SK-N-DZ (cell line): ENCODE results near the gene APOA1.

Experiments
- DNase-seq: peaks from one replicate; pipeline ENCODE4 v3.0.0-alpha.2; 2015; ENCODE audit warnings: low spot score

APOA1 gene

DNA sequence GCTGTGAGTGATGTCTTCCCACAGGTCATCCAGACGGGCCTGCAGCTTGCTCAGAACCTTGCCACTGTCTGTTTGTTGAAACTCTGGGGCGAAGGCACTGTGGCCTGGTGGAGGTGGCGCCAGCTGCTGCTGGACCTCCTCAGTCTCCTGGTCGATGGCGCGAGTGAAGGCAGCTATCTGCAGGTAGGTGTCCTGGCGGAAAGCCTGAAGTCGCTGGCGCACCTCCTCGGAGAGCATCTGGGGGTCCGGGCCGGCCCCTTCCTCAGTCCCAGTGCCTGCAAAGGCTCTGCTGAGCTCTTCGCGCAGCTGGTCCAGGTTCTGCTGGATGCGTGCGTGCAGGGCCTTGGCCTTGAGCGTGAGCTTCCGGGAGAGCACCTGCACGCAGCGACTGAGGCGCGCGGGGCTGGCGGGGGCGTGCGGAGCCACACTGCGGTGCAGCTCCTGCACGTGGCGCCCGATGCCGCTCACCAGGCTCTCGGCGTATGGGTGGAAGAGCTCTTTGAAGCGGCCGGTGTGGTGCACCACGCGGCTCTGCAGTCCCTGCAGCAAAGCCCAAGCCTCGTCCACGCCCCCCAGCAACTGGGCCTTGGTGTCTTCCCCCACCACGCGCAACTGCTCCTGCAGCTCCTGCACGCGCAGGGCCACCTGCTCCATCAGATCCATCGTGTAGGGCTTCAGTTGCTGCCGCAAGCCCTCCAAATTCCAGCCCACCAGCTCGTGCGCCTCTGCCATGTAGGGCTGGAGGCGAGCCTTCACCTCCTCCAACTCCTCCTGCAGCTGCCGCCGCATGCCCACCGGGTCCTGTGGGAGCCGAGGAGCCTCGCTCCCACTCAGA is 47.0 kb downstream of the APOA1 start:
- DNase-seq: no peak

DNA sequence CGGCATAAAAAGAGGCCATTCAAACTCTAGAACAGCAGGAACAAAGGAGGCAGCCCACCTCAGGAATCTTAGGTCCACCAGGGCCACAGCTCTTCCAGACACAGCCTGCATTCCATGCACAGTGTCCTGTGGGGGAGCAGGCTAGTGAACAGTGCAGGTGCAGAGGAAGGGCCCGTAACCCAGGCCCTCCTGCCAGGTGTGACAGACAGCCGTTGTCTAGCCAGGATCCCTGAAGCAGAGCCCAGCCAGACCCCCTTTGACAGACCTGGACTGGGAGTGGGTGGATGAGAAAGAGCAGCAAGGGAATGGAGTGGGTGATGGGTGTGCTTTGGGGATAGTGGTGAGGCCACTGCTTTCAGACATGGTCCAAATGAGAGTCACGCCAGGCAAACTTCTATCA is 48.4 kb downstream of the APOA1 start:
- no peak for DNase-seq

DNA sequence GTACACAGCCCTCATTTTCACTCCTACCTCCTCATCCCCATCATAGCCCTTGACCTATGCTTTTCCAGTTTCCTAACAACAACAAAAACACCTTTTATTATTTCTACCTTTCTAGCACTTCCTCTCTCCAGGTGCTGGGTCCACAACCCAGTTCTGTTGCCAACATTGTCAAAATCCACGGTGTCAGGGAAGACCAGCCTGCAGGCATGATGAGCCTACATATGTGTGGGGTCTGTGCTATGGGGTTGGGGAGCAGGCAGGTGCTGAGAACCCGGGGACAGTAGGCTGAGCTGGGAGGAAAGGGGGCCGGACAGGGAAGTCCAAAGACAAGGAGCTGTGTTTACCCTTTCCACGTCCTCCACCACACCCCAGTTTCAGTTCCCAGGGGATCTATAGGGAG is 48.9 kb downstream of the APOA1 start:
- DNase-seq: no peak

DNA sequence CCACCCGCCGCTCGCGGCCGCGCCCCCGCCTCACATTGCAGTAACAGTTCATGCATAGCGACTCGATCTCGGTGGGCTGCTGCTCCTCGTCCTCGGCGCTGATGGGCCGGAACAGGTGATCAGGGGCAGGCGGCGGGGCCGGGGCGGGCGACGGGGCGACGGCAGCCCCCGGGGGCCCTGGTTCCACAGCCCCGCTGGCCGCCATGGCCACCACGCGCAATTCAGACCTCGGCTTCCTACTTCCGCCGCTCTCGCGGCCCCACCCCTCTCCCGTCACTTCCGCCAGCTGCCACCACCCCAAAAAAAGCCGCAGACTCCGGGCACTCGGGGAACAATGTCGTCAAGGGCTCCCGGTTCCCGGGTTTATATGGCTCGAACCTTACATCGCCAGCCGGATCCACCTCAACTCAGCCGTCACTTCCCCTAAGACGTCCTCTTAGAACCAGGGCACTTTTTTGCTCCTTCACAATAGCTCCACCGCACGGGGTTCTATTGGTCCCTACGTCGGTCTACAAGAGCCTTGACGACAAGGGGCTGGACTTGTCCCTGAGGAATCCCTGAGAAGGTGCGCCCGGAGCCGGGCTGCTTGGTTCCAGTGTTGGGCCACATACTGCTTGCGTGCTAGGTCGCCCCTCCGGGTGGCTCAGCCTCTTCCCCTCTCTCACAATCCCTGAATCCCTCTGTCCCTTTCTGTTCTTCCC is 49.5 kb downstream of the APOA1 start, which contains the start of gene ZPR1:
Gene ZPR1 (minus strand): TSS at position 238 of the 701 bp plus-strand sequence. CDS start 33 bp downstream, at position 205.
- peak; percentile 24 for DNase-seq

DNA sequence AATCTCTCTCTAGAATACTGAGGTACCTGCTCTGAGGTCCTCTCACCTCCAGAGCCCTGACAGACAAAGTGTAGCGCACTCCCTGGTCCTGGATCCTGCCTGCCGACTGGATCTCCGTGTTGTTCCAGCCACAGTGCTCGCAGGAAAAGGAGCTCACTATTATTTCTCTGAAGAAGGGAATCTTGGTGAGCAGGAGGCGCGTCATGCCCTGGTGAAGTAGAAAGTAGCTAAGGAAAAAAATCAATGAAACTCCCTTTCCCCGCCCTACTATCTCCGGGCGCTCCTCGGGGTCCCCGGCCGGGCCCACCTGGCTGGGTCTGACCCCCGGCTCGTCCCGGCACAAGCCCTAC is 50.0 kb downstream of the APOA1 start:
- no peak for DNase-seq

DNA sequence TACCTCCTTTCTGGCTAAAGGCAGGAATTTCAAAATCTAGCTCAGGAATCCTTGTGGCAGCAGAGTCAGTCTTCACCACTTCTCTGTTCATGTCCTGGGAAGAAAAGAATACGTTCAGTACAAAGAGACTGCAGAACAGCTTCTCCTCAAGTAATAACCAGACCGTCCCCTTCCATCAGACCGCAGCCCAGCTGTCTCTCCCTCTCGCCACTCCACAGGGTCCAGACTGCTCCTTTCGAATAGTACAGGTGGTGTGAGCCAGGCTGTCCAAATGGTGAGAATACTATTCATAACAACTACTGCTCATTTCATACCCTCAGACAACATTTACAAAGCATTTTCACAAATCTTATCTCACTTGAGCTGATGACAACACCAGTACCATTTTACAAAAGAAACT is 50.5 kb downstream of the APOA1 start:
- DNase-seq: no peak

DNA sequence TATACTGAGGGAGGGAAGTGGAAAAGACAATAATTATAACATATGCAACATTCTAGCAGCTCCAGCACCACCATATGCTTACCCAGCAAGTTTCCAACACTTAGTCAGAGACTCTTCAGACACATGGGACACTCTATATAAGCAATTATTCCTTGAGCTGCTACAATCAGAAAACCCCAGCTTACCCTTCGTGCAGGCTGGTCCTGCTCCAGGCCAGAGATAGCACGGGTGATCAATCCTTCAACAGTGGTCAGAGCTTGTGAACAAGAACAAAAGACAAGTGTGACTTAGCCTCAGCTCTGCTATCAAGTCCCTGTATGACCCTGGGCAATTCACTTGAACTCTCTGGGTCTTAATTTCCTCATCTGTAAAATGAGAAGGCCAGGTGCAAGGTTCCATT is 51.1 kb downstream of the APOA1 start:
- no peak for DNase-seq
